Gastrocnemius medialis (tissue), 4 donors: ENCODE data around the gene CMPK2. TPM values are rescaled to one million over a fixed set of nuclear protein-coding genes. Genes with fewer than 3 reads are reported as not detected.

Experiments
- ATAC-seq, 2 donors: fragments of 150-250 bp; one replicate each; pipeline ENCODE4 v1.9.1; 2016
- DNase-seq, 2 donors: peaks; one replicate each; pipeline ENCODE4 v3.0.0-alpha.2; 2019
- H3K27ac ChIP-seq, 4 donors: fragments of 200-600 bp; sonication (generic); 1 replicate in 1 of 4; 2 replicates in 3 of 4; pipeline ENCODE4 v1.5.1; 2016 to 2018; ENCODE audit warnings: mild to moderate bottlenecking in 2 of 4, moderate library complexity in 1 of 4
- H3K27me3 ChIP-seq, 3 donors: fragments of 200-600 bp; sonication (generic) in 2 of 3; 1 replicate in 1 of 3; 2 replicates in 2 of 3; pipeline versions ENCODE4 v1.5.1 to v1.6.0; 2016 to 2019; ENCODE audit warnings: mild to moderate bottlenecking in 1 of 3, moderate library complexity in 1 of 3
- H3K36me3 ChIP-seq, 2 donors: fragments of 200-600 bp; sonication (generic) in 1 of 2; one replicate each; pipeline ENCODE4 v1.5.1; 2017 to 2018
- H3K4me1 ChIP-seq, 2 donors: fragments of 200-600 bp; sonication (generic) in 1 of 2; one replicate each; pipeline ENCODE4 v1.5.1; 2016 to 2017; ENCODE audit warnings: mild to moderate bottlenecking in 2 of 2
- H3K4me3 ChIP-seq, 4 donors: fragments of 200-600 bp; sonication (generic) in 3 of 4; 1 replicate in 1 of 4; 2 replicates in 3 of 4; pipeline ENCODE4 v1.5.1; 2016 to 2019; ENCODE audit warnings: mild to moderate bottlenecking in 2 of 4
- H3K9me3 ChIP-seq, 3 donors: fragments of 200-600 bp; sonication (generic) in 2 of 3; 1 replicate in 1 of 3; 2 replicates in 2 of 3; pipeline ENCODE4 v1.5.1; 2016 to 2019
- POLR2A ChIP-seq, 2 donors: fragments of 450-650 bp; IDR thresholded peaks; one replicate each; pipeline ENCODE4 v1.6.1; 2017; ENCODE audit warnings: antibody characterized with exemption in 2 of 2, mild to moderate bottlenecking in 2 of 2, moderate library complexity in 2 of 2
- in situ Hi-C, 4 donors: fragments of 200-750 bp; cut with MboI; loops; one replicate each; pipeline versions ENCODE4 v1.15.0 to v1.8.0; 2017; ENCODE audit warnings: low sequenced_read_pairs in 4 of 4
- intact Hi-C: fragments of 100-400 bp; cut with DNase I; formaldehyde crosslinking; loops from one replicate; pipeline ENCODE4 v1.15.1; 2023; ENCODE audit warnings: low total_unique reads
- total RNA-seq, 4 donors: library from RNA; depleted of rRNA; stranded (reverse); fragments of >200 nt; gene quantifications; one replicate each; pipeline versions ENCODE4 v1.1.0 to v1.2.3, GENCODE V29; 2016
- TF ChIP-seq, protein P1 (sequence below), 5 experiments: fragments of 450-650 bp in 3 of 5; fragments of 200-600 bp in 2 of 5; sonication (generic) in 2 of 5; IDR thresholded peaks in 4 of 5; conservative IDR thresholded peaks in 1 of 5; 1 replicate in 4 of 5; 2 replicates in 1 of 5; pipeline ENCODE4 v1.5.1; 2016 to 2019; ENCODE audit warnings: antibody characterized with exemption in 5 of 5, mild to moderate bottlenecking in 3 of 5, moderate library complexity in 3 of 5

Gene CMPK2
- total RNA-seq, 4 donors from 2014 or later, result 2.1 to 12.2 (median 3.3) TPM

GRCh38 chr2:6854416-6854815 is 11.3 kb downstream of the CMPK2 start:
- DNase-seq, result no peak
- Histone ChIP-seq H3K27me3 (no peaks in the 10 kb centered on the region), H3K9me3 (no peaks in the 10 kb centered on the region), H3K27ac (no peak overlapping the region), H3K36me3 (peaks cover 0 to 15% of the 10 kb centered on the region in 2 donors), H3K4me3 (no peak overlapping the region), H3K4me1 (no peaks in the 10 kb centered on the region)
- in situ Hi-C loops (no loop called here), intact Hi-C loops (no loop called here)
- TF ChIP-seq, protein P1, sequence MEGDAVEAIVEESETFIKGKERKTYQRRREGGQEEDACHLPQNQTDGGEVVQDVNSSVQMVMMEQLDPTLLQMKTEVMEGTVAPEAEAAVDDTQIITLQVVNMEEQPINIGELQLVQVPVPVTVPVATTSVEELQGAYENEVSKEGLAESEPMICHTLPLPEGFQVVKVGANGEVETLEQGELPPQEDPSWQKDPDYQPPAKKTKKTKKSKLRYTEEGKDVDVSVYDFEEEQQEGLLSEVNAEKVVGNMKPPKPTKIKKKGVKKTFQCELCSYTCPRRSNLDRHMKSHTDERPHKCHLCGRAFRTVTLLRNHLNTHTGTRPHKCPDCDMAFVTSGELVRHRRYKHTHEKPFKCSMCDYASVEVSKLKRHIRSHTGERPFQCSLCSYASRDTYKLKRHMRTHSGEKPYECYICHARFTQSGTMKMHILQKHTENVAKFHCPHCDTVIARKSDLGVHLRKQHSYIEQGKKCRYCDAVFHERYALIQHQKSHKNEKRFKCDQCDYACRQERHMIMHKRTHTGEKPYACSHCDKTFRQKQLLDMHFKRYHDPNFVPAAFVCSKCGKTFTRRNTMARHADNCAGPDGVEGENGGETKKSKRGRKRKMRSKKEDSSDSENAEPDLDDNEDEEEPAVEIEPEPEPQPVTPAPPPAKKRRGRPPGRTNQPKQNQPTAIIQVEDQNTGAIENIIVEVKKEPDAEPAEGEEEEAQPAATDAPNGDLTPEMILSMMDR (IDR thresholded peaks at IDR 0.05 in 4 of 5, conservative IDR thresholded peaks at IDR 0.05 in 1 of 5), result no peak
- TF ChIP-seq POLR2A (IDR thresholded peaks at IDR 0.05), result no peak
- ATAC-seq, result no peak

- no peaks in the 10 kb centered on the region for H3K4me1 ChIP-seq
- no peak overlapping the region for H3K27ac ChIP-seq
- DNase-seq (no peak), ATAC-seq (no peak)
- no peaks in the 10 kb centered on the region for H3K27me3 ChIP-seq
- intact Hi-C loops (no loop called here), in situ Hi-C loops (no loop called here)
- no peaks in the 10 kb centered on the region for H3K9me3 ChIP-seq
- H3K4me3 ChIP-seq, result no peak overlapping the region
- peaks cover 0 to 28% of the 10 kb centered on the region in 2 donors for H3K36me3 ChIP-seq
- TF ChIP-seq, protein P1 (IDR thresholded peaks at IDR 0.05 in 4 of 5, conservative IDR thresholded peaks at IDR 0.05 in 1 of 5), result no peak
- TF ChIP-seq POLR2A (IDR thresholded peaks at IDR 0.05), result no peak
Measured at GRCh38 chr2:6852195-6852594, 13.5 kb downstream of the CMPK2 start.

DNA sequence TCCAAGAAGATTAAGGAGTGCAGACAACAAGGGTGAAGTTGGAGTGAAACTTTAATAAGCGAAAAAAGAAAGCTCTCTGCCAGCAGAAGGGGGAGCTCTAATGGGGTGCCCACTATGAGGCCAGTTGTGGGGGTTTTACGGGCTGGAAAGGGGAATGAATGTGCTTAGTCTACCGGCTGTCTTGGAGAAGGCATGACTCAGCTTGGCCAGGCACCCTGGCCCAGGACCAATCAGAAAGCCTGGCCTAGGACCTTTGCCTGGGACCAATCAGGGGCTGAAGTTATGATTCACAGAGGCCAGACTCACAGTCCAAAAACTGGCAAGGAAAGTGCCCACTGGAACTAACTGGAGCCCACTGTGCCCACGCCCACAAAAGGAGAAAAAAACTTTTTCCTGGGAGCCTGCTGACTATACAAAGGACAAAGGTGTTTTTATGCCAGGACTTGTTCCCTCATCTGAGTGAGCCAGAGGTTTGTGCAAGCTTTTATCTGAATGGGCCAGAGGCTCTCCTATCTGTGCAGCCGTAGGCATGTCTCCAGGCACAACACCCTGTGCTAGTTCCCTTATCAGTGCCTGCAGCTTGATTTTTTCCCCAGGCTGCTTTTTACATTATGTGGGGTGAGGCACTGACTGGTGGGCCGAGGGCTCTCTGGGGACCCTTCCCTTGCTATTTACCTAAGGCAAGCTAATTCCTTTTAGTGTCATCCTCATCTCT is 18.6 kb downstream of the CMPK2 start:
- no peak overlapping the region for H3K4me3 ChIP-seq
- in situ Hi-C loops, result no loop called here
- DNase-seq (no peak), ATAC-seq (no peak)
- H3K27ac ChIP-seq, result no peak overlapping the region
- intact Hi-C loops, result no loop called here
- no peaks in the 10 kb centered on the region for H3K27me3 ChIP-seq
- H3K36me3 ChIP-seq, result peaks cover 0 to 40% of the 10 kb centered on the region in 2 donors
- H3K4me1 ChIP-seq, result no peaks in the 10 kb centered on the region
- H3K9me3 ChIP-seq, result peaks cover 0 to 44% (median 18%) of the 10 kb centered on the region in 3 donors
- no peak for TF ChIP-seq POLR2A (IDR thresholded peaks at IDR 0.05)
- TF ChIP-seq, protein P1 (IDR thresholded peaks at IDR 0.05 in 4 of 5, conservative IDR thresholded peaks at IDR 0.05 in 1 of 5), result no peak

DNA sequence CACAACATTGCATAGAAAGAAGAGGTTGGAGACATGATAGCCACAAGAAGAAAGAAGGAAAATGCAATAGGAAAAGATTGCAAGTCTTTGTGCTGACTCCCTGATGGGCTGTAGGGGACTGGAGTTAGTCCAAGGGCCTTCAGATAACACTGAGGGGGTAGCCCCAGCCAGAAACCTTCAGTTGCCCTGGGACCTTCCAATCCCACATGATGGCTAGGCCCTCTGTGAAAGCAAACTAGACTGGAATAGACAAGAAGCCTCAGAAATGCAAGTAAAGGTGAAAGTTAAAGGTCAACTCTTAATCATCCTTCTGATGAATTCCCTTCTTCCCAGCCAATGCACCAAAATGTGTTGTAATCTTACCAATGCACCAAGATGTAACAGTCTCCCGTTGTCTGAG is 19.2 kb downstream of the CMPK2 start:
- in situ Hi-C loops, result no loop called here
- TF ChIP-seq POLR2A (IDR thresholded peaks at IDR 0.05), result no peak
- TF ChIP-seq, protein P1 (IDR thresholded peaks at IDR 0.05 in 4 of 5, conservative IDR thresholded peaks at IDR 0.05 in 1 of 5), result no peak
- DNase-seq (no peak), ATAC-seq (no peak)
- intact Hi-C loops, result no loop called here
- H3K4me3 ChIP-seq, result no peak overlapping the region
- H3K27ac ChIP-seq, result no peak overlapping the region
- no peaks in the 10 kb centered on the region for H3K27me3 ChIP-seq
- H3K4me1 ChIP-seq, result no peaks in the 10 kb centered on the region
- peaks cover 0 to 44% (median 18%) of the 10 kb centered on the region in 3 donors for H3K9me3 ChIP-seq
- peaks cover 0 to 40% of the 10 kb centered on the region in 2 donors for H3K36me3 ChIP-seq
